Heart left ventricle (tissue), 13 donors: Measurements from ENCODE around the gene NBAS.

Experiments
- POLR2A ChIP-seq, 2 donors: fragments of 450-650 bp; IDR thresholded peaks; one replicate each; pipeline ENCODE4 v1.6.1; 2017; ENCODE audit warnings: antibody characterized with exemption in 2 of 2, mild to moderate bottlenecking in 2 of 2, moderate library complexity in 2 of 2
- TF ChIP-seq, protein P1 (sequence below), 12 donors: fragments of 200-600 bp; sonication (generic) in 4 of 12; IDR thresholded peaks; one replicate each; pipeline versions ENCODE4 v1.5.0 to v1.8.0; 2018 to 2022; ENCODE audit warnings: antibody characterized with exemption in 12 of 12, mild to moderate bottlenecking in 5 of 12
- donor health status: ischemic (EF 13 %, LVEDD 7.1; RV severe dilation, severe dysfunction).
- donor health status: DM: no; HTN: yes; CAD: no.
- donor health status: DM: no; HTN: no; CAD: no.
- donor health status: ischemic (EF 25% LVEDD 6.9; RV normal size, moderate dysfunction).
- donor health status: ischemic (EF 25% LVEDD 5.7; RV mildly dilated, moderate dysfunction).
- donor health status: ischemic (EF 35%, LVEDD 5.7; RV mildly dilated, moderate dysfunction).
- donor health status: nonischemic (EF 11% LVEDD 7.7; RV severe dilation, severe dysfunction).
- donor health status: DM: yes; HTN: yes; CAD: no.
- donor health status: PGD.
- donor health status: ischemic (EF 29% LVEDD 5.4; RV normal size, mild dysfunction).
- donor health status: nonischemic (EF 23%, LVEDD 6.1; RV moderate dilation, normal function).

DNA sequence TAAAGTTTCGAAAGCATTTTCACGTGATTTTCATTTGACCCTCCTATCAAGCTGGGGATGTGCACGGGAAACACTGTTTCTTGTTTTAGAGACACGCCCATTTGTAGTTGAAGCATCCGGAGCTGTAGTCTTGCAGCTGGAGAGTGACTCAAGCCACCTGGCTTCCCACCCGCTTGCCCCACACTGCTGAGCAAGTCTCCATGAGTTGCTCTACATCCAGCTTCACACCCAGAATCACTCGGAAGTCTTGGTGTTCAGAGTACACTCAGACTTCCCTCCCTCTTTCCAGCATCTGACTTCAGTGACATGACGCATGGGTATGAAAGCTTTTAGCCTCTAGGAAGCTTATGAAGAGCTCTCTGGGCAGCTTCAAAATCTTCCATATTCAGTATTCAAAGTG lies 262.4 kb downstream of the NBAS start:
- TF ChIP-seq, protein P1, sequence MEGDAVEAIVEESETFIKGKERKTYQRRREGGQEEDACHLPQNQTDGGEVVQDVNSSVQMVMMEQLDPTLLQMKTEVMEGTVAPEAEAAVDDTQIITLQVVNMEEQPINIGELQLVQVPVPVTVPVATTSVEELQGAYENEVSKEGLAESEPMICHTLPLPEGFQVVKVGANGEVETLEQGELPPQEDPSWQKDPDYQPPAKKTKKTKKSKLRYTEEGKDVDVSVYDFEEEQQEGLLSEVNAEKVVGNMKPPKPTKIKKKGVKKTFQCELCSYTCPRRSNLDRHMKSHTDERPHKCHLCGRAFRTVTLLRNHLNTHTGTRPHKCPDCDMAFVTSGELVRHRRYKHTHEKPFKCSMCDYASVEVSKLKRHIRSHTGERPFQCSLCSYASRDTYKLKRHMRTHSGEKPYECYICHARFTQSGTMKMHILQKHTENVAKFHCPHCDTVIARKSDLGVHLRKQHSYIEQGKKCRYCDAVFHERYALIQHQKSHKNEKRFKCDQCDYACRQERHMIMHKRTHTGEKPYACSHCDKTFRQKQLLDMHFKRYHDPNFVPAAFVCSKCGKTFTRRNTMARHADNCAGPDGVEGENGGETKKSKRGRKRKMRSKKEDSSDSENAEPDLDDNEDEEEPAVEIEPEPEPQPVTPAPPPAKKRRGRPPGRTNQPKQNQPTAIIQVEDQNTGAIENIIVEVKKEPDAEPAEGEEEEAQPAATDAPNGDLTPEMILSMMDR (IDR thresholded peaks at IDR 0.05) = no peak
- no peak for TF ChIP-seq POLR2A (IDR thresholded peaks at IDR 0.05)
